Suprapubic skin (tissue), 4 donors: ENCODE results near the gene BTD. TPM values are rescaled to one million over a fixed set of nuclear protein-coding genes. Genes with fewer than 3 reads are reported as not detected.

Experiments used
- DNase-seq, 2 donors: peaks; one replicate each; pipeline ENCODE4 v3.0.0-alpha.2; 2019; ENCODE audit warnings: low spot score in 2 of 2
- H3K27ac ChIP-seq: fragments of 200-600 bp; sonication (generic); one replicate; pipeline ENCODE4 v1.5.1; 2019
- H3K27me3 ChIP-seq: fragments of 200-600 bp; sonication (generic); one replicate; pipeline ENCODE4 v1.5.1; 2019
- H3K36me3 ChIP-seq: fragments of 200-600 bp; sonication (generic); one replicate; pipeline ENCODE4 v1.5.1; 2019
- H3K4me1 ChIP-seq: fragments of 200-600 bp; sonication (generic); one replicate; pipeline ENCODE4 v1.5.1; 2019
- H3K4me3 ChIP-seq: fragments of 200-600 bp; sonication (generic); one replicate; pipeline ENCODE4 v1.5.1; 2019; ENCODE audit warnings: mild to moderate bottlenecking
- H3K9me3 ChIP-seq: fragments of 200-600 bp; sonication (generic); one replicate; pipeline ENCODE4 v1.5.1; 2019
- CTCF ChIP-seq, 2 donors: fragments of 200-600 bp in 1 of 2; fragments of 450-650 bp in 1 of 2; sonication (generic) in 1 of 2; IDR thresholded peaks; one replicate each; pipeline ENCODE4 v1.5.1; 2016 to 2019; ENCODE audit warnings: antibody characterized with exemption in 2 of 2, mild to moderate bottlenecking in 1 of 2, moderate library complexity in 1 of 2
- EP300 ChIP-seq: sonication (generic); formaldehyde crosslinking; IDR thresholded peaks from one replicate; pipeline ENCODE4 v1.6.1; 2017; ENCODE audit warnings: antibody characterized with exemption
- POLR2A ChIP-seq, 2 donors: fragments of 450-650 bp; IDR thresholded peaks; one replicate each; pipeline ENCODE4 v1.6.1; 2017; ENCODE audit warnings: antibody characterized with exemption in 2 of 2, mild to moderate bottlenecking in 2 of 2, moderate library complexity in 2 of 2
- POLR2AphosphoS5 ChIP-seq, 3 donors: sonication (generic); formaldehyde crosslinking; IDR thresholded peaks; one replicate each; pipeline ENCODE4 v1.6.1; 2017; ENCODE audit warnings: antibody characterized with exemption in 3 of 3
- WGBS: methylation state at CpG from one replicate; pipeline ENCODE4 v1.1.5; 2018; 5-methylcytosine and 5-hydroxymethylcytosine counted together
- total RNA-seq, 4 donors: library from RNA; depleted of rRNA; stranded (reverse); fragments of >200 nt; gene quantifications; one replicate each; pipeline ENCODE4 v1.1.0, GENCODE V29; 2016

Gene BTD
- total RNA-seq, 4 donors from 2014 or later, result 16.9 to 25.9 (median 19.1) TPM

GRCh38 chr3:15665510-15666150, 64.1 kb downstream of the BTD start:
- TF ChIP-seq CTCF (IDR thresholded peaks at IDR 0.05) (no peak), POLR2A (IDR thresholded peaks at IDR 0.05) (no peak), EP300 (no peak), POLR2AphosphoS5 (IDR thresholded peaks at IDR 0.05) (no peak)
- Histone ChIP-seq H3K9me3 (no peaks in the 10 kb centered on the region), H3K4me3 (no peak overlapping the region), H3K4me1 (no peaks in the 10 kb centered on the region), H3K36me3 (peaks cover 25% of the 10 kb centered on the region), H3K27ac (no peak overlapping the region), H3K27me3 (no peaks in the 10 kb centered on the region)
- 85% methylated on average over 5 of the region's 5 CpGs for WGBS
- no peak for DNase-seq

GRCh38 chr3:15666277-15666676, 64.7 kb downstream of the BTD start:
- H3K9me3 ChIP-seq, result no peaks in the 10 kb centered on the region
- WGBS, result 97% methylated on average over 5 of the region's 5 CpGs
- no peak for DNase-seq
- no peak for TF ChIP-seq CTCF (IDR thresholded peaks at IDR 0.05)
- no peak for TF ChIP-seq POLR2A (IDR thresholded peaks at IDR 0.05)
- no peak for TF ChIP-seq EP300
- TF ChIP-seq POLR2AphosphoS5 (IDR thresholded peaks at IDR 0.05), result no peak
- H3K27me3 ChIP-seq, result no peaks in the 10 kb centered on the region
- H3K4me1 ChIP-seq, result no peaks in the 10 kb centered on the region
- no peak overlapping the region for H3K27ac ChIP-seq
- H3K4me3 ChIP-seq, result no peak overlapping the region
- H3K36me3 ChIP-seq, result peaks cover 31% of the 10 kb centered on the region

- no peak overlapping the region for H3K27ac ChIP-seq
- H3K36me3 ChIP-seq, result peaks cover 39% of the 10 kb centered on the region
- H3K9me3 ChIP-seq, result no peaks in the 10 kb centered on the region
- 90% methylated on average over 3 of the region's 3 CpGs for WGBS
- TF ChIP-seq CTCF (IDR thresholded peaks at IDR 0.05), result no peak
- TF ChIP-seq POLR2AphosphoS5 (IDR thresholded peaks at IDR 0.05), result no peak
- no peak for TF ChIP-seq POLR2A (IDR thresholded peaks at IDR 0.05)
- TF ChIP-seq EP300, result no peak
- H3K4me3 ChIP-seq, result no peak overlapping the region
- no peak for DNase-seq
- H3K27me3 ChIP-seq, result no peaks in the 10 kb centered on the region
- H3K4me1 ChIP-seq, result no peaks in the 10 kb centered on the region
Measured at GRCh38 chr3:15667484-15667883, 65.9 kb downstream of the BTD start.

GRCh38 chr3:15673536-15673935, 72.0 kb downstream of the BTD start:
- Histone ChIP-seq H3K4me1 (no peaks in the 10 kb centered on the region), H3K4me3 (no peak overlapping the region), H3K36me3 (peaks cover 85% of the 10 kb centered on the region), H3K9me3 (no peaks in the 10 kb centered on the region), H3K27ac (no peak overlapping the region), H3K27me3 (no peaks in the 10 kb centered on the region)
- DNase-seq, result no peak
- 97% methylated on average over 1 of the region's 1 CpG for WGBS
- no peak for TF ChIP-seq EP300
- TF ChIP-seq CTCF (IDR thresholded peaks at IDR 0.05), result no peak
- no peak for TF ChIP-seq POLR2AphosphoS5 (IDR thresholded peaks at IDR 0.05)
- TF ChIP-seq POLR2A (IDR thresholded peaks at IDR 0.05), result no peak

GRCh38 chr3:15676259-15676658, 74.7 kb downstream of the BTD start:
- Histone ChIP-seq H3K27me3 (no peaks in the 10 kb centered on the region), H3K9me3 (no peaks in the 10 kb centered on the region), H3K4me3 (no peak overlapping the region), H3K36me3 (peaks cover 77% of the 10 kb centered on the region), H3K27ac (no peak overlapping the region), H3K4me1 (no peaks in the 10 kb centered on the region)
- 71% methylated on average over 2 of the region's 2 CpGs for WGBS
- TF ChIP-seq EP300 (no peak), CTCF (IDR thresholded peaks at IDR 0.05) (no peak), POLR2AphosphoS5 (IDR thresholded peaks at IDR 0.05) (no peak), POLR2A (IDR thresholded peaks at IDR 0.05) (no peak)
- DNase-seq, result no peak
